B cell (primary cell): ENCODE data around the gene SURF2.

Experiments used
- CTCF ChIP-seq: fragments of 200-600 bp; IDR thresholded peaks from one replicate; pipeline ENCODE4 v1.8.0; 2022; ENCODE audit warnings: antibody characterized with exemption, mild to moderate bottlenecking
- EZH2 ChIP-seq: IDR thresholded peaks from 2 replicates; pipeline ENCODE4 v1.6.1; 2012; ENCODE audit warnings: borderline replicate concordance, low read depth, mild to moderate bottlenecking, moderate library complexity, low read length; ENCODE audit not compliant: insufficient read depth, poor library complexity, severe bottlenecking

- no peak for TF ChIP-seq CTCF
- no peak for TF ChIP-seq EZH2
Measured at GRCh38 chr9:133380734-133381133, 24.4 kb downstream of the SURF2 start.
